EH (cell line): Measurements from ENCODE around the gene PIK3R5.
"Not testable (repeated sequence)": the region's sequence is repeated elsewhere in the genome, so short reads cannot be mapped to it uniquely, and the experiment has no call there.

ENCODE experiments used
- DNase-seq: peaks from one replicate; pipeline ENCODE4 v3.0.0-alpha.2; 2015; ENCODE audit warnings: low read depth

The PIK3R5 gene

GRCh38 chr17:8965394-8966168, at the start of gene PIK3R5:
PIK3R5 (minus strand) TSS chr17:8965707; CDS start chr17:8911494, 54,213 bp downstream.
- no peak for DNase-seq

GRCh38 chr17:9011001-9011400, 45.5 kb upstream of the PIK3R5 start:
- no peak for DNase-seq

GRCh38 chr17:9009737-9010136, 44.2 kb upstream of the PIK3R5 start:
- DNase-seq: no peak

- DNase-seq: no peak
Measured at GRCh38 chr17:9009096-9009495, 43.6 kb upstream of the PIK3R5 start.

- DNase-seq: no peak
Measured at GRCh38 chr17:9007052-9007714, 41.7 kb upstream of the PIK3R5 start.

- DNase-seq: no peak
Measured at GRCh38 chr17:9006175-9006767, 40.8 kb upstream of the PIK3R5 start.

- DNase-seq: no peak
Measured at GRCh38 chr17:9004961-9005285, 39.4 kb upstream of the PIK3R5 start.

- no peak for DNase-seq
Measured at GRCh38 chr17:9004132-9004960, 38.8 kb upstream of the PIK3R5 start.

GRCh38 chr17:9003355-9004131, 38.0 kb upstream of the PIK3R5 start:
- no peak for DNase-seq

- no peak for DNase-seq
Measured at GRCh38 chr17:9002606-9003354, 37.3 kb upstream of the PIK3R5 start.

- no peak for DNase-seq
Measured at GRCh38 chr17:9002227-9002605, 36.7 kb upstream of the PIK3R5 start.

GRCh38 chr17:9001559-9001958, 36.1 kb upstream of the PIK3R5 start:
- DNase-seq: no peak

- peak; percentile 42 for DNase-seq
Measured at GRCh38 chr17:8997994-8998628, 32.6 kb upstream of the PIK3R5 start.

- no peak for DNase-seq
Measured at GRCh38 chr17:8995711-8996110, 30.2 kb upstream of the PIK3R5 start.

GRCh38 chr17:8994319-8994718, 28.8 kb upstream of the PIK3R5 start:
- peak; percentile 45 for DNase-seq

- peak; percentile 57 for DNase-seq
Measured at GRCh38 chr17:8991514-8992285, 26.2 kb upstream of the PIK3R5 start.

GRCh38 chr17:8988263-8988935, 22.9 kb upstream of the PIK3R5 start:
- DNase-seq: not testable (repeated sequence)

- DNase-seq: no peak
Measured at GRCh38 chr17:8986295-8986694, 20.8 kb upstream of the PIK3R5 start.

GRCh38 chr17:8985054-8985701, 19.7 kb upstream of the PIK3R5 start:
- DNase-seq: no peak
